Neural crest cell (in vitro differentiated cells): ENCODE data around the gene AUP1. TPM values are rescaled to one million over a fixed set of nuclear protein-coding genes. Genes with fewer than 3 reads are reported as not detected.

ENCODE experiments used
- DNase-seq: peaks from one replicate; pipeline ENCODE4 v3.0.0; 2021; ENCODE audit warnings: low read depth, mixed read lengths, low spot score
- H3K27ac Mint-ChIP-seq: one replicate; pipeline ENCODE4 v1.8.0; 2021; ENCODE audit warnings: mild to moderate bottlenecking, mixed read lengths; ENCODE audit not compliant: unreplicated experiment
- H3K27me3 Mint-ChIP-seq: 2 replicates; pipeline ENCODE4 v1.8.0; 2021; ENCODE audit warnings: low read depth, mild to moderate bottlenecking, mixed read lengths
- H3K36me3 Mint-ChIP-seq: 2 replicates; pipeline ENCODE4 v1.8.0; 2021; ENCODE audit warnings: low read depth, mild to moderate bottlenecking, mixed read lengths
- H3K4me1 Mint-ChIP-seq: 2 replicates; pipeline ENCODE4 v1.8.0; 2021; ENCODE audit warnings: mixed read lengths
- H3K4me3 Mint-ChIP-seq: one replicate; pipeline ENCODE4 v1.8.0; 2021; ENCODE audit warnings: mild to moderate bottlenecking, mixed read lengths
- H3K9me3 Mint-ChIP-seq: 2 replicates; pipeline ENCODE4 v1.8.0; 2021; ENCODE audit warnings: mixed read lengths
- CTCF ChIP-seq: fragments of 200-600 bp; sonication (generic); conservative IDR thresholded peaks from 2 replicates; pipeline ENCODE4 v1.5.0; 2021; ENCODE audit warnings: antibody characterized with exemption, mild to moderate bottlenecking
- total RNA-seq: library from RNA; stranded (reverse); gene quantifications from 2 replicates; pipeline ENCODE4 v1.2.1, GENCODE V29; 2021

The AUP1 gene
- total RNA-seq, 1 donor from 2014 or later: 113 TPM

GRCh38 chr2:74560591-74560990 is 31.1 kb upstream of the AUP1 start:
- no peaks in the 10 kb centered on the region for H3K36me3 Mint-ChIP-seq
- no peaks in the 10 kb centered on the region for H3K4me1 Mint-ChIP-seq
- H3K4me3 Mint-ChIP-seq: peak overlapping the region; percentile 16
- H3K27me3 Mint-ChIP-seq: peaks cover 40% of the 10 kb centered on the region
- no peak for DNase-seq
- no peak for TF ChIP-seq CTCF
- no peaks in the 10 kb centered on the region for H3K9me3 Mint-ChIP-seq
- H3K27ac Mint-ChIP-seq: no peak overlapping the region

GRCh38 chr2:74559912-74560311 is 30.4 kb upstream of the AUP1 start:
- Mint-ChIP-seq H3K27me3 (peaks cover 42% of the 10 kb centered on the region), H3K4me3 (no peak overlapping the region), H3K27ac (peak overlapping the region; percentile 89), H3K9me3 (no peaks in the 10 kb centered on the region), H3K4me1 (no peaks in the 10 kb centered on the region), H3K36me3 (no peaks in the 10 kb centered on the region)
- TF ChIP-seq CTCF: no peak
- DNase-seq: no peak

- no peak for TF ChIP-seq CTCF
- H3K4me3 Mint-ChIP-seq: peak overlapping the region; percentile 47
- peaks cover 33% of the 10 kb centered on the region for H3K27me3 Mint-ChIP-seq
- no peaks in the 10 kb centered on the region for H3K9me3 Mint-ChIP-seq
- H3K36me3 Mint-ChIP-seq: no peaks in the 10 kb centered on the region
- no peak overlapping the region for H3K27ac Mint-ChIP-seq
- DNase-seq: no peak
- peaks cover 3% of the 10 kb centered on the region for H3K4me1 Mint-ChIP-seq
These were observed 29.1 kb upstream of the AUP1 start for GRCh38 chr2:74558284-74559230.

GRCh38 chr2:74556831-74557370 is 27.4 kb upstream of the AUP1 start:
- Mint-ChIP-seq H3K27me3 (peaks cover 26% of the 10 kb centered on the region), H3K27ac (peak overlapping the region; percentile 57), H3K4me3 (peak overlapping the region; percentile 72), H3K36me3 (peaks cover 1% of the 10 kb centered on the region), H3K9me3 (no peaks in the 10 kb centered on the region), H3K4me1 (peaks cover 18% of the 10 kb centered on the region)
- TF ChIP-seq CTCF: no peak
- no peak for DNase-seq

- H3K4me1 Mint-ChIP-seq: peaks cover 25% of the 10 kb centered on the region
- H3K27ac Mint-ChIP-seq: peak overlapping the region; percentile 75
- H3K36me3 Mint-ChIP-seq: peaks cover 7% of the 10 kb centered on the region
- no peak for TF ChIP-seq CTCF
- H3K4me3 Mint-ChIP-seq: peak overlapping the region; percentile 72
- no peak for DNase-seq
- peaks cover 19% of the 10 kb centered on the region for H3K27me3 Mint-ChIP-seq
- H3K9me3 Mint-ChIP-seq: no peaks in the 10 kb centered on the region
These were observed 26.7 kb upstream of the AUP1 start for GRCh38 chr2:74556159-74556558.
